Measurements from ENCODE around the gene MAX. TPM values are rescaled to one million over a fixed set of nuclear protein-coding genes. Genes with fewer than 3 reads are reported as not detected.

The MAX gene
- total and polyA plus RNA-seq, 2 of the 8 experiments (the other 6 are each of a cell fraction or from before 2014, with no cell fraction given), result 36.9 to 65.1 TPM

DNA sequence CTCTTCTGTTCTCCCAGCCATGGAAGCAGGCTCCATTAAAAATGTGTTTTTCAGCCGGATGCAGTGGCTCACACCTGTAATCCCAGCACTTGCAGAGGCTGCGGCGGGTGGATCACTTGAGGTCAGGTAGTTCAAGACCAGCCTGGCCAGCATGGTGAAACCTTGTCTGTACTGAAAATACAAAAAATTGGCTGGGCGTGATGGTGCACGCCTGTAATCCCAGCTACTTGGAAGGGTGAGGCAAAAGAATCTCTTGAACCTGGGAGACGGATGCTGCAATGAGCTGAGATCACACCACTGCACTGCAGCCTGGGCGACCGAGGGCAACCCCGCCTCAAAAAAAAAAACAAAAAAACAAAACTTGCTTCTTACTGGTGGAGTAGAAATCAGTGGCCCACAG lies 75.8 kb downstream of the MAX start (continued):
- TF ChIP-seq, protein P1, sequence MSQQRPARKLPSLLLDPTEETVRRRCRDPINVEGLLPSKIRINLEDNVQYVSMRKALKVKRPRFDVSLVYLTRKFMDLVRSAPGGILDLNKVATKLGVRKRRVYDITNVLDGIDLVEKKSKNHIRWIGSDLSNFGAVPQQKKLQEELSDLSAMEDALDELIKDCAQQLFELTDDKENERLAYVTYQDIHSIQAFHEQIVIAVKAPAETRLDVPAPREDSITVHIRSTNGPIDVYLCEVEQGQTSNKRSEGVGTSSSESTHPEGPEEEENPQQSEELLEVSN (IDR thresholded peaks at IDR 0.05), result no peak
